ENCODE measurements around the gene MRGPRE.

MRGPRE gene

DNA sequence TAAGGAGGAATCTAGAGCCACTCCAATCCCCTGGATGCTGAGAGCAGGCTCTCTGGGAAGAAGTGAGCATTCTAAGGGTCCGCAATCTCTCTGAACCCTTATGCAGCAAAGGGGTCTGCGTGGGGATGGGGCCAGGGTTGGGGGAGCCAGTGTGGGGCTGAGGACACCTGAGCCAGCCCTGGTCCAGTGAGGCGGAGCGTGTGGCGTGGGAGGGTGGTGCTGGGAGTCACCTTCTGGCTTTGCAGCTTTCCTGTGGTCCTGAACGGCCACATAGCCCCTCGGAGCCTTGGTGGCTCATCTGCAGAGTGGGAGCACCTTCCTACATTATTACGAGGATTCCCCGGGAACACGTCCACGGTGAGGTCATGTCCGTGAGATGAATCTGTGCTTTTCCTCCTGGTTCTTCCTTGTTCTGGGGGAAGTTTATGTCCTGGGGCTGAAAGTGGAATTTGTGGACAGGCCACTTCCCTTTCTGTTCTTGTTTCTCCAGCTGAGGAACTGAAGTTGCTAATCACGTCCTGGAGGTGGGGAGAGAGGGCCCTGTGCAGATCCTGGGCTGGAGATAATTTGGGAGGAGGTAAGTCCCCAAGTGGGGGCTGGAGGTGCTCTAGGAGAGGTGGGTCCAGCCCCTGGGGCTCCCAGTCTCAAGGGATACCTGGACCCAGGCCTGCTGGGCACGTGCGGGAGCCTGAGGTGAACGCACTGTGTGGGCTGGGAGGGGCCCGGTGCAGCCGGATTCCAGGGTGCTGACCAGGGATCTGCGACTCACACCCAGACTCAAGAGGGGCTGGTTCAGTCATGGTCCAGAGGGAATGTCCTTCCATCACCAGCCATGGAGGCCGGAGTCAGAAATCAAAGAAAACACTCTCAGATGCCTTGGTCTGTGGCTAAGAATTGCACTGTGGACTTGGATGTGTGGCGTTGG is 6.1 kb downstream of the MRGPRE start:
- DNase-seq, result peak; percentile 40 to 43

- no peak for DNase-seq
Measured at GRCh38 chr11:3225159-3225758, 7.0 kb downstream of the MRGPRE start.

DNA sequence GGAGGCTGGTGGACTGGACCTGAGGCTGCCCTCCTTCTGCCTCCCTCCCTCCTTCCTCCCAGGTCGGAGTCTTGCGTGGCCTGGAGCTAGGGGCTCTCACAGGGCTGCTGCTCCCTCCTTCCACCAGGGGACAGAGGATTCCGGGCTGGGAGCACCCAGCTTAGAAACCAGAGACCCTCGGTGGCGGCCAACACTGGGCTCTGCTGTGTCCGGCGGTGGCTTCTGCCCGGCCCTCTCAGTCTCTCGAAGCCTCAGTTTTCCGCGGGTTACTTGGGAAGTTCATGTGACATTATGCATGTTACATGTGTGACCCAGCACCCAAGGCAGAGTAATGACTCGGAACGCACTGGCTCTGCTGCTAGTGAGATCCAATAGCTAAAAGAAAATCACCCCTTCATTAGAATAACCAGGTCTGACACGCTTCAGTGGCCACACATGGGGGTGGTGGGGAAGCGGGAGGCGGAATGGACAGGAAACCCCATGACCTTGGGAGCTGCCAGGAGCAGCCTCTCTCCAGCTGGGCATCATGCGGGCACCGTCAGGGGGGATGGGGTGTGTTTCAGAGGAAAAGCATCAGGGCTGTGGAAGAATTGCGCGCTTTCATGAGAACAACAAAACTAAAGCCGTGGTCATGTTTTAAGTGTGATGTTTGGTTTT is 7.7 kb downstream of the MRGPRE start:
- no peak for DNase-seq

- DNase-seq, result no peak
Measured at GRCh38 chr11:3223932-3224381, 8.3 kb downstream of the MRGPRE start.

GRCh38 chr11:3222941-3223915 is 9.0 kb downstream of the MRGPRE start:
- DNase-seq, result no peak

GRCh38 chr11:3222003-3222855 is 10.0 kb downstream of the MRGPRE start:
- DNase-seq, result no peak

GRCh38 chr11:3221408-3222002 is 10.7 kb downstream of the MRGPRE start:
- no peak for DNase-seq

DNA sequence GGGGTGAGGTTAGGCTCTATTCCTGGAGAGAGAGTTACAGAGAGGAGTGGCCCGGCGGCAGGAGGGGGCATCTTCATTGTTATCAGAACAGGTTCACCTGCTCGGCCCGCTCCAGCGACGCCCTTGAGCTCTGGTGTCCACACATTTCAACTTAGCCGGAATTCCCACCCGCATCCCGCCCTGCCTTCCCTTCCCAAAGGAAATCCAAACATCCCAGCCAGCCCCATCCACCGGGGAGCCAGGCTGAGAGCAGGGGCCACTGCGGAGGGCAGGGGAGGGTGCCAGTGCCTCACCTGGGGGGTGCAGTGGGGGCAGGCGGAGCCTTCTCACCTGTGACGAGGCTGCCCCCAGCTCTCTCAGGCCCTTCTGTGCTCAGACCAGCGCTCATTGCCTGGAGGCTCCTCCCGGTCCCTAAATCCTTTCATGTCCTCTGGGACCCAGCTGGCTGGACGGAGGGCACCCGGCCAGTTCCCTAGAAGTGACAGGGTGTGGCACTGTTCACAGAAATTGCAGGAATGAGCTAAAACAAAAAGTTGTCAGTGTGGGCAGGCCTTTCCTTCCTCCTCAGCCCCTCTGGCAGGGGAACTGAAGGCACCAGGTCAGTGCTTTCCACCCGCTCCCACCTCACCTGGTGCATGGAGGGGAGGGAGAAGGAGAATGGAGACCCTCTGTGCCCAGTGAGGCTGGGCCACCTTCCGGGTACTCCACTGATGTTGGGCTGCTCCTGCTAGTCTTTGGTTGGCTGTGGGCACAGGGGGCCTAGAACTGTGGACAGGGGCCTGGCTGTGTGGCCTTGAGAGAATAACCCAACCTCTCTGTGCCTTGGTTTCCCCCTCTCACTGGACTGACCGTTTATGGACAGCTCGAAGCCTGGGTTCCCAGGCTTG is 11.5 kb downstream of the MRGPRE start:
- DNase-seq, result no peak

DNA sequence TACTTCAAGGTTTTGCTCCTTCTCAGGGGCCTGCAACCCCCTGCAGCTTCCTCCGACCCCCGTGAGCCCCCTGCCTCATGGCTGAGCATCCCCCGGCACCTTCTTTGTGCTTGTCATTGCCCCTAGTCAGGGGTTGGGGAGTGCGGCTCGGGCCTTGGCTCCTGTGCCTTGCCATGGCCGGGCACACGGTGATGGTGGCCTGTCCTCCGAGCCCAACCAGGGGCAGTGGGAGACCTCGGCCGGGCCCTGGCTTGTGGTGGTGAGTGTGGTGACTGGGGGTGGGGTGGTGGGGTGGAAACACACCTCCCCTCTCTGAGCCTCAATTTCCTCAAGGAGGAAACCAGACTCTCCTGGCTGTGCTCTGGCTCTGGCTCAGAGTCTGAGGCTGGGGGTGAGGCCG is 12.1 kb downstream of the MRGPRE start:
- no peak for DNase-seq

- no peak for DNase-seq
Measured at GRCh38 chr11:3219281-3219892, 12.8 kb downstream of the MRGPRE start.

- DNase-seq, result no peak
Measured at GRCh38 chr11:3218483-3219280, 13.5 kb downstream of the MRGPRE start, which contains the start of gene MRGPRG. Gene MRGPRG (minus strand): TSS chr11:3218813. CDS start chr11:3218813, 0 bp downstream.

DNA sequence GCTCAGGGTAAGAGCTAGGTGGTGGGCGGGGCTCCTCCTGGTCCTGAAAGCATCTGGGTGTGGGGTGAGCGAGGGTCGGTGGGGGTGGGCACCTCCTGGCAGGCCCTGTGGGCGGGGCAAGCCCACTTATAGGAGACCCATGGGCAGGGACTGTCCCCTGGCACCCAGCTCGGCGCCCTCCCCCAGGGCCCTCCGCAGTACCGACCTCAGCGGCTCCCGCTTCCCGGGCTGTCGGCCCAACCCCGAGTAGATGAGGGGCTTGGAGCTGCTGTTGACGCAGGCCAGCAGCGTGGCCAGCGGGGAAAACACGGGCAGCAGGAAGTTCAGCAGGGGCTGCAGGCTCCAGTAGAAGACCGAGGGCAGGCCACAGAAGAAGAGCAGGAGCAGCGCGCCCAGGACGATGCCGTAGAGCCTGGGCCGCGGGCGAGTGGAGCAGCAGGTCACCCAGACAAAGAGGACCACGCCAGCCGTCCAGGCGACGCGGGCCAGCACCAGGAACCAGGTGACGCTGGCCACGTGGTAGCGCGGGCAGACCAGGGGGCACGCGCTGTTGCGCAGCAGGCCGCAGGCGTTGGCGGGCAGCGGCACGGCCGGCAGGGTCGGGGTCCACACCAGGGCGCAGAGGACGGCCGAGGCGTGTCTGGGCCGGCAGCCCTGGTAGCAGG is 14.3 kb downstream of the MRGPRE start:
- DNase-seq, result no peak

DNA sequence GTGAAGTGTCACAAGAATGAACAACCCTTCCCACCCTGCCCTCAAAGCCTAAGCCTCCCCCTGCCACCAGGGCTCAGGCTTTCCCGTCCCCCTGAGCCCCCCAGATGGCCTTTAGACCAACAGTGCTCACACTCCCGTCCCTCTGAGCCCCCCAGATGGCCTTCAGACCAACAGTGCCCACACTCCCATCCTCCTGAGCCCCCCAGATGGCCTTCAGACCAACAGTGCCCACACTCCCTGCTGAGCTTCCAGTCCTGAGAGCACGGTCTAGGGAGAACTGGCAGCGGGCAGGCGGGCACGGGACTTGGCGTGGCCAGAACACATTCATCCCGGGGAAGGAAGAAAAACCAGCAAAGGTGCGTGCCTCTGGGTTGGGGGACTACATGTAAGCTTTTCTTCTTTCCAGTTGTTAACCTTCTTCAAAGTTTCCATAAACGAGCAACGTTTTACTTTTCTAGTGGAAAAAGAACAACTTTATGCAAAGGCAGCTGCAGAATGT is 16.1 kb downstream of the MRGPRE start:
- DNase-seq, result no peak

GRCh38 chr11:3215346-3216026 is 16.7 kb downstream of the MRGPRE start:
- no peak for DNase-seq

GRCh38 chr11:3214420-3214699 is 17.9 kb downstream of the MRGPRE start:
- DNase-seq, result no peak

DNA sequence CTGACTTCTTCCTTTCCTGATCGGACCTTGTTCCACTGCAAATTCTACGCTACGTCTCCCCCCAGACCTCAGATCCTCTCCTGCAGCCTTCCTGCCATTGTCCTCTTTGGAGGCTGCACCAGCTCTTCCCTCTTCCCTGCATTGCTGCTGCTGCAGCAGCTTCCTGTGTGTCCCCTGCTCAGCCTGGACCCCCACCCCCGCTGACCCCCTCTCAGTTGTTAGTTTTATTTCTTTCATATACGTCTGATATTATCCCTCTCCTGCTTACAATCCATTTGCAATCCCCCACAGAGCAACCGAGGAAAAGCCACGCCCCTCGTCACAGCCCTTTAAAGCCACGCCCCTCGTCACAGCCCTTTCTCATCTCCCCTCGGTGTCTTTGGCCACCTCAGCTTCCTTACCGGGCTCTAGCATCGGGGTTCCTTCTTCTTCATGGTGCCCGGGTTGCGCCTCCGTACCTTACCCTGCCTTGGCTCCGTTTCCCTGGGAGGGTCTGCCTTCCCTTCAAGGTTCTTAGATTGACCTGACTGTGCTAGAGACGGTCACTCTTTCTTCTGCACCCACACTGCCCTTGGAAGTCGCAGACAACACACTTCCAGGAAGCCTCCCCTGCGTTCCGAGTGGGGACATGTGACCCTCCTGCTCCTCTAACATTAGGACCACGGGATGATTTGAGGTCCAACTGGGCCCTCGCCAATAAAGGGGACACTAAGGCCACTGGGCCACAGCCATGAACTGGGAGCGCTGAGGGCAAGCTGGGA is 18.4 kb downstream of the MRGPRE start:
- DNase-seq, result no peak

- no peak for DNase-seq
Measured at GRCh38 chr11:3208272-3208671, 23.9 kb downstream of the MRGPRE start.

All from inflammatory macrophage treated with lipopolysaccharide for 1 hour (primary cell).